Activated naive CD4-positive, alpha-beta T cell treated with anti-CD3 and anti-CD28 coated beads for 36 hours (primary cell): Measurements from ENCODE around the gene HHIP. TPM values are rescaled to one million over a fixed set of nuclear protein-coding genes. Genes with fewer than 3 reads are reported as not detected.

ENCODE experiments used
- CTCF ChIA-PET: fragments of 350-600 bp; sonication (Branson Sonifier 250); formaldehyde crosslinking; loops from one replicate; lab custom pipeline; 2021; ENCODE audit warnings: antibody characterized with exemption; lab: Charles Lee
- DNase-seq: peaks from one replicate; pipeline ENCODE4 v3.0.0-alpha.2; 2020
- H3K27ac Mint-ChIP-seq: one replicate; pipeline ENCODE4 v1.8.0; 2021; ENCODE audit warnings: mild to moderate bottlenecking, mixed read lengths
- H3K27me3 Mint-ChIP-seq: one replicate; pipeline ENCODE4 v1.8.0; 2021; ENCODE audit warnings: low read depth, mixed read lengths
- H3K36me3 Mint-ChIP-seq: one replicate; pipeline ENCODE4 v1.8.0; 2021; ENCODE audit warnings: low read depth, mixed read lengths
- H3K4me1 Mint-ChIP-seq: one replicate; pipeline ENCODE4 v1.8.0; 2021; ENCODE audit warnings: low read depth, mixed read lengths
- H3K4me3 Mint-ChIP-seq: one replicate; pipeline ENCODE4 v1.8.0; 2021; ENCODE audit warnings: mild to moderate bottlenecking, moderate library complexity, mixed read lengths
- H3K9me3 Mint-ChIP-seq: one replicate; pipeline ENCODE4 v1.8.0; 2021; ENCODE audit warnings: mixed read lengths
- intact Hi-C: fragments of 100-400 bp; cut with micrococcal nuclease; formaldehyde crosslinking; loops from one replicate; pipeline ENCODE4 v1.15.1; 2023
- total RNA-seq, 2 experiments: library from RNA; stranded (reverse); gene quantifications; one replicate each; pipeline ENCODE4 v1.2.3, GENCODE V29; 2021

HHIP gene
- total RNA-seq, 2 experiments from 2014 or later = not detected

DNA sequence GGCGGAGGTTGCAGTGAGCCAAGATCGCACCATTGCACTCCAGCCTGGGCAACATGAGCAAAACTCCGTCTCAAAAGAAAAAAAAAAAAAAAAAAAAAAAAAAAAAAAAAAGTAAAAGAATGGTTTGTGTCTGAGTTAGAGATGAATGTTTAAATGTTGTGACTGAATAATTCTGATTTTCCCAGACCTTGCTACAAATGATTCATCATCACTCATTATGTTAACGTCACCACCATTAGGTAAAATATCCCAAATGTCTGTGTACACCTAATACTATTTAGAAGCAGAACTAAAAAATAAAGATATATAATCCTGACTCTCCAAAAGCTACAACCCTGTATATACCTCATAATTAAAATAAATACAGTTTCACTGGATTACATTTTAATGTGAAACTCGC, 70.8 kb downstream of the HHIP start:
- intact Hi-C loops = no loop called here
- Mint-ChIP-seq H3K9me3 (no peaks in the 10 kb centered on the region), H3K4me3 (no peak overlapping the region), H3K27ac (no peak overlapping the region), H3K36me3 (no peaks in the 10 kb centered on the region), H3K4me1 (no peaks in the 10 kb centered on the region), H3K27me3 (no peaks in the 10 kb centered on the region)
- no peak for DNase-seq
- CTCF ChIA-PET = no interaction called here

DNA sequence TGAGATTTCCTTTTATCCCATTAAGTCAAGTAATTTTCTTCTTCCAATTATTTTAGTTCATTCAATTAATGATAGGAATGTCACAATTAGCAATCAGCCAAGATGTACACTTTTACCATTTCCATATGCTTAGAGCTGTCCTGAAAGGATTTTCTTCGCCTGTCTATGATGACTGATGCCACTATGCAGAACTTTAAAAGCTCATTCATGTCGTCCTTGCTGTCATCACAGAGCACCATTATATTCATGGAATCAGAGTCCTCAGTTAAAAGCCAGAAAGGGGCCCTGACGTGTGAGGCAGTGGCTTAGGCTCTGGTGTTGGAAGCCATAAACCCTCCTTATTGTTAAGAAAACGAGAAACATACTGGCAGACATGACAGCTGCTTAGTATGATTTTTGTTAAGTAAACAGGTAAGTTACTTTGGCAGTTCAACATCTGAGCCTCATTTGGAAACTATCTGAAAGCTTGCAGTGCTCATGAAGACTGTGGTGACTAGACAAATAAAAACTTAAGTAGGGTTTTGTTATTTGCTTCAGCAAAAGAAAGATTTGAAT, 73.1 kb downstream of the HHIP start:
- intact Hi-C loops = no loop called here
- CTCF ChIA-PET = no interaction called here
- Mint-ChIP-seq H3K4me3 (no peak overlapping the region), H3K27me3 (no peaks in the 10 kb centered on the region), H3K9me3 (no peaks in the 10 kb centered on the region), H3K27ac (no peak overlapping the region), H3K36me3 (no peaks in the 10 kb centered on the region), H3K4me1 (no peaks in the 10 kb centered on the region)
- no peak for DNase-seq

DNA sequence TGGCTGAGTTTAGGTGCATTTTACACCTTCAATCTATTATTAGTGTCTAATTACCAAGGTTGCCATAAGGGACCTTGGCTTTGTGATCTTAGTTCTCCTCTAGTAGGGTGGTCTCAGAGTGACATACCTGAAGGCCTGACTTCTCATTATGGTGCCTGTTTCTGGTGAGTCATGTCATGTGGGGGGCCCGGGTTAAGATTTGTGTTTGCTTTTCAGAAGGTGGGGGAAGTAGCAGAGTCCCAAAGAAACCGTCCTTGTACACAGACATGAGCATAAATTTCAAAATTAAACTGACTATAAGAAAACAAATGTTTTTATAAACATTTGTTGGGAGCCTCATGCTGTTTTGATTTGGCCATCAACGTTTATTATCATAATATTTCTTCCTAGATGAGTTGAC, 74.5 kb downstream of the HHIP start:
- intact Hi-C loops = no loop called here
- H3K27me3 Mint-ChIP-seq = no peaks in the 10 kb centered on the region
- H3K9me3 Mint-ChIP-seq = no peaks in the 10 kb centered on the region
- CTCF ChIA-PET = no interaction called here
- H3K4me1 Mint-ChIP-seq = no peaks in the 10 kb centered on the region
- H3K4me3 Mint-ChIP-seq = no peak overlapping the region
- no peaks in the 10 kb centered on the region for H3K36me3 Mint-ChIP-seq
- H3K27ac Mint-ChIP-seq = no peak overlapping the region
- no peak for DNase-seq

DNA sequence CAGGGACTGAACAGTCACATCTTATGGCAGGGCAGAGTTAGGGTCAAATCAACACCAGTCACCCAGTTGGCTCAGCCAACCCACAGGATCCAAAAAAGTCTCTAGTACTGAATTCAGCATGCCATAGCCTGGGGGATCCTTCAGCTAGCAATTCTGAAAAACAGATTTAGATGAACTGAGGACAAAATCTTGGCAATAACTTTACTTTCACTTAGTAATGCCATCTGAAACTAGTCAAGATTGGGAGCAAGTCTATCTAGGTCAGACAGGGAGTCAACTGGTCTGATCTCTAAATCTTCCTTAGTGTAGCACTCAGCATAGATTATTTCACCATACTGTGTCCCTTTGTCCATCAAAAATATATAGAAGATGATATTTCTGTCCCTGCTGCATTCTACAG, 76.0 kb downstream of the HHIP start:
- Mint-ChIP-seq H3K36me3 (no peaks in the 10 kb centered on the region), H3K27ac (no peak overlapping the region), H3K4me1 (no peaks in the 10 kb centered on the region), H3K4me3 (no peak overlapping the region), H3K27me3 (no peaks in the 10 kb centered on the region), H3K9me3 (no peaks in the 10 kb centered on the region)
- intact Hi-C loops = no loop called here
- DNase-seq = no peak
- CTCF ChIA-PET = no interaction called here

DNA sequence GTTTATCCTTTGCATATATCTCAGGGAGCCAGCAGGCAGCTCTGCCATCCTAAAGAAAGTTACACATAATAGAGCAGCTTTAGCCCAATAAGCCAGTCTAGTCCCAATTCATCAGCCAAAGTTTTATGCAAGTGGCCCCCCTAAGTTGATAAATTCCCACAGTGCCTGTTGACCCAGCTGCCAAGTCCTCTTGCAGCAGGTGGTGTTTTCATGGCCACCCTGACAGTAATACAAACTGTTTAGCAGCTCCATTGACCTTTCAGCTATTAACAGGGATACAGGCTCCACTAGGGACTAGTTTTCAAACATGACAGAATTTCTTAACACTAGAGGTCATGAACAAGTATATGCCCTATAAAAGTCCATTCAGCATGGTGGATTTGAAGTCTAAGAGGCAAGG, 77.5 kb downstream of the HHIP start:
- Mint-ChIP-seq H3K27me3 (no peaks in the 10 kb centered on the region), H3K9me3 (no peaks in the 10 kb centered on the region), H3K4me1 (no peaks in the 10 kb centered on the region), H3K27ac (no peak overlapping the region), H3K36me3 (no peaks in the 10 kb centered on the region), H3K4me3 (no peak overlapping the region)
- intact Hi-C loops = no loop called here
- CTCF ChIA-PET = no interaction called here
- DNase-seq = no peak

DNA sequence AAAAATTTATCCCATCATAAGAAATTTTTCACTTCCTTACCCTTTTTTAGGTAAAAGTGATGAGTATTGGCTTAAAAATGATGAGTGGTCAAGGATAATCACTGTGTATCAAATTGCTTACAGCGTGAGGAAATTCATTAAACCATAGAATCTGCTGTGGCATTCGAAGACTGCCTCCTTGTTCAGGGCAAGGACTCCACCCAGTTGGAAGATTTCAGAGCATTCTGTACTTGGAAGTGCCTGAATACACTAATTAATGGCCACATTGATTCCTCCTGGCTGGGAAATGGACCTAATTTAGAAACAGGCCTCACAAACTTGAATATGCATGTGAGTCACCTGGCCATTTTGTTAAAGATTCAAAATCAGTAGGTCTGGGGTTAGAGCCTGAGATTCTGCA, 83.2 kb downstream of the HHIP start:
- Mint-ChIP-seq H3K27ac (no peak overlapping the region), H3K4me1 (no peaks in the 10 kb centered on the region), H3K4me3 (no peak overlapping the region), H3K9me3 (no peaks in the 10 kb centered on the region), H3K36me3 (no peaks in the 10 kb centered on the region), H3K27me3 (no peaks in the 10 kb centered on the region)
- no peak for DNase-seq
- intact Hi-C loops = no loop called here
- CTCF ChIA-PET = no interaction called here

DNA sequence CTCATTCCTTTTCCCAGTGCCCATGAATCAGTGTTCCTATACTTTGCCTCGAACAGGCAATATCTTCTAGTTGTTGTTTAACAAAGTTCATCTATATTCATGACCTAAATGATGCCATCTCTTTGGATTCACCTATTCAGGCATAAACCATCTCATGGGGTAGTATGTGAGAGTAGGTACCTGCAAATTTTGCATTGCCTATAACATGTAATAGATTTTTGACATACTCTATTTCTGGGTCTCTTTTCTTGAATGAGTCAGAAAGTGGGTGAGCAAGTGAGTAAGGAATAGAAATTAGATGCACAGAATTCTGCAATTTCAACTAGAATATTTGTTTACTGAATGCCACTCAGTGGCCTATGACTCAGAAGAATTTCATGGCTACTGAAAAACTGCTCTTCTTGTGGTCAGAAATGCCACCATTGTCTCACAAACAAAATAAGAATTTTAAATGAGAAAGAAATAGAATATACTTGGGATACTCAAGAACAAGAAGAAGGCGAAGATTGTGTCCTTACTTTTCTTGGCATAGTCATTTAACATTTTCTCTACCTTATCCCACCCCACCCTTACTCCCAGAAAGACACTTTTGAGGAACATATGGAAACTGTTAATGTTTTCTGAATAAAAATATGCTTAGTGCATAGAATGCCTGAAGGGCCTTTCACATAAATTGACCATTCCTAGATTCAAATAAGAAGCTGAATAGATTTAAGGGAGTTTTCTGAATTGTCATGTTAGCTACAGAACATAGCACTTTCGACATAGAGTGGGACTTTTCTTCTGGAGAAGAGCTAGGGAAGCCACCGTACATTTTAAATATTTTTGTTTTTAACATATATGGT, 86.8 kb downstream of the HHIP start:
- Mint-ChIP-seq H3K27me3 (no peaks in the 10 kb centered on the region), H3K36me3 (no peaks in the 10 kb centered on the region), H3K4me1 (no peaks in the 10 kb centered on the region), H3K9me3 (no peaks in the 10 kb centered on the region), H3K4me3 (no peak overlapping the region), H3K27ac (no peak overlapping the region)
- no peak for DNase-seq
- CTCF ChIA-PET = interaction anchor here (0.5 kb wide), 1 partner anchor 440 kb away, joined by 3 read pairs; no protein-coding TSS in a partner anchor
- intact Hi-C loops = no loop called here

DNA sequence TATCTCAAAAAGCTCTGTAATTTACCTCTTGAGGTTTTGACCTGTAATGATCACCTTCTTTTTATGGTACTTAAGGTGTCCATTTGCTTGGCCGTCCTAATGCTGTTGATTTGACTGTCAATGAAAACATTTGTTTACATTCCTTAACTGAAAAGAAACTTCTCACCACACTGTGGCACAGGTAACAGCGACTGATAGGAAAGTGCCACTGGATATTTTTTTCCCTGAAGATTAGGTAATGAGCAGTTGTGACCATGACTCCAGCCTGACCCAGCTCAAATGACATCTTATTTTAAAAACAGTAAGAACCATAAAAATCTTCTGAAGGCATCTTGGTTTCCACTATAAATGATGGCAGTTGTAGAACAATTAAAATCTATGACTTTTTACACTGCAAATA, 87.6 kb downstream of the HHIP start:
- intact Hi-C loops = no loop called here
- H3K4me1 Mint-ChIP-seq = no peaks in the 10 kb centered on the region
- no peak overlapping the region for H3K4me3 Mint-ChIP-seq
- H3K27ac Mint-ChIP-seq = no peak overlapping the region
- CTCF ChIA-PET = interaction anchor here (0.5 kb wide), 1 partner anchor 440 kb away, joined by 3 read pairs; no protein-coding TSS in a partner anchor
- H3K9me3 Mint-ChIP-seq = no peaks in the 10 kb centered on the region
- no peak for DNase-seq
- no peaks in the 10 kb centered on the region for H3K27me3 Mint-ChIP-seq
- H3K36me3 Mint-ChIP-seq = no peaks in the 10 kb centered on the region

DNA sequence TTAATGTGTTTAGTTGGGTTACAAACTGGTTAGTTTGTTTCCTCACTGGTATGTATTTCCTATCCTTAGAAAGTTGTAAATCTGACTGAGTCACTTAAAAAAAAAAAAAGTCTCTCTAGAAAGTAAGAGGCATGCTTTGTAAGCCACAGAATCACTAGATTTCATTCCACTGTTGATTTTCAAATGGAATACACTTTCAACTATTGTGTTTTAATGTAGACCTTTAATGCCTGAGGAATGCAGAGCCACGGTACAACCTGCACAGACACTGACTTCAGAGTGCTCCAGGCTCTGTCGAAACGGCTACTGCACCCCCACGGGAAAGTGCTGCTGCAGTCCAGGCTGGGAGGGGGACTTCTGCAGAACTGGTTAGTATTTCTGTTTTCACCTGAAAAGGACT, 88.6 kb downstream of the HHIP start:
- Mint-ChIP-seq H3K36me3 (no peaks in the 10 kb centered on the region), H3K9me3 (no peaks in the 10 kb centered on the region), H3K27me3 (no peaks in the 10 kb centered on the region), H3K4me3 (no peak overlapping the region), H3K4me1 (no peaks in the 10 kb centered on the region), H3K27ac (no peak overlapping the region)
- DNase-seq = no peak
- CTCF ChIA-PET = no interaction called here
- intact Hi-C loops = no loop called here

DNA sequence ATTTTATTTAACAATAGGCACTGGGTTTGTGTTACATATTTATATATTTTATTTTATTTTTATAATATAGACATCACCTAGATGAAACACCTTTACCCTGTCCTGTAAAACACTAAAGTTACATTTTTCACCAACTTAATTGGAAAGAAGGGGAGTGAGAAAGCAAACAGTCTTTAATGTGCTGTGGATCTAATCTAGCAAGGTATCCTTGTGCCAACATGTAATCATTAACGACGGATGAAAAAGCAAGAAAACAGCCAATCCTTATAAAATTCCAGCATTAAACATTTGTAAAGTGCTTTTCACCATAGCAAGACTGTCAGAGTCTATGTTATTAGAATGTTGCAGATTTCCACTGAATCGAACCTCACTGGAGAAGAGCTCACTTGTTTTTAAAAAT, 92.7 kb downstream of the HHIP start:
- Mint-ChIP-seq H3K27ac (no peak overlapping the region), H3K4me1 (no peaks in the 10 kb centered on the region), H3K36me3 (no peaks in the 10 kb centered on the region), H3K27me3 (no peaks in the 10 kb centered on the region), H3K4me3 (no peak overlapping the region), H3K9me3 (no peaks in the 10 kb centered on the region)
- CTCF ChIA-PET = no interaction called here
- intact Hi-C loops = no loop called here
- DNase-seq = no peak

DNA sequence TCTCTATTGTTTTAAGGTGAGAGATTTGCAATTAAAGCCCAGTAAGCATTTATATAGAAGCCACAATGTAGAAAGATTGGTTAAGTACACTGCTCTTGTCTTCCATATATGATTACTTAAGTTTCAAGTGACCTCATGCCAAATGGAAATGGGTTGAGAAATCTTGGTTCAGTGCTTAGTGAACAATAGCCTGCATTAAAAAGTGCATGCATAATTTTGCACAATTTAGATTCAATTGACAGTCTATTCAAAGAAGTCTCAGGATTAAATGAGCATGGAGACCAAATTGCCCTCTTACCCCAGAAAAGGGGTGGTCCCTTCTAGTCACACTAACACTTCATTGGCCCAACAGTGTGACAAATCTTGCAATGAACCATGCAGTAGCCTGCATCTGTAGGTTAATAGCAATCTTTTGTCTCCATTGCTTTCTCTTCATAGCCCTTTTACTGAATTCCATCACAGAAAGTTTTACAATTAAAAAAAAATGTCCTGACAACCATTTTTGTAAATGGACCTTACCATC, 93.6 kb downstream of the HHIP start:
- Mint-ChIP-seq H3K9me3 (no peaks in the 10 kb centered on the region), H3K4me3 (no peak overlapping the region), H3K4me1 (no peaks in the 10 kb centered on the region), H3K36me3 (no peaks in the 10 kb centered on the region), H3K27me3 (no peaks in the 10 kb centered on the region), H3K27ac (no peak overlapping the region)
- CTCF ChIA-PET = no interaction called here
- DNase-seq = no peak
- intact Hi-C loops = no loop called here

DNA sequence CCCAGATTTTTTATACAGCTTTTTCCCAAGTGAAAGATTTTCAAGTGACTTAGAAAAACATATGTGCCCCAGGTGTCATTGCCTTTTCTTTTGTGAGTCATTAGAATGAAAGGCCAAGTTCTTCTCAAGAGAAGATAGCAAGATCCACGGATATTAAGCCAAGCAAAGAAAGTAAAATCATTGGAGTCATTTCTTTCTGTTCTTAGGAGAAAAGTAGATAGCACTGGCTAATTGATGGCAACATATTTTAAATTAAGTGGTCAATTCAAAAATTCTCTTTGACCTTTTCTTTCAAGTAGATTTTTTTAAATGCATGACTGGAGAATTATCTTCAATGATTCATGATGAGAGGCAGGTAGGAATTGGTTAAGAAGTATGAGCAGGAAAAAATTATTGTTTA, 94.4 kb downstream of the HHIP start:
- Mint-ChIP-seq H3K4me1 (no peaks in the 10 kb centered on the region), H3K27me3 (no peaks in the 10 kb centered on the region), H3K27ac (no peak overlapping the region), H3K9me3 (no peaks in the 10 kb centered on the region), H3K4me3 (no peak overlapping the region), H3K36me3 (no peaks in the 10 kb centered on the region)
- CTCF ChIA-PET = no interaction called here
- no peak for DNase-seq
- intact Hi-C loops = no loop called here
